SK-N-SH (cell line): Measurements from ENCODE around the gene TRRAP. TPM values are rescaled to one million over a fixed set of nuclear protein-coding genes. Genes with fewer than 3 reads are reported as not detected.

ENCODE experiments used
- CTCF ChIA-PET: fragments of 300-600, 350-600 bp; formaldehyde crosslinking; extraction: SDS; loops from one replicate; lab custom pipeline; 2021; lab: Yijun Ruan, JAX
- POLR2A ChIA-PET: fragments of 350-600 bp; sonication (Branson Sonifier 250); formaldehyde crosslinking; extraction: SDS; loops from one replicate; lab custom pipeline; 2020; ENCODE audit warnings: antibody characterized with exemption, inconsistent platforms; lab: Yijun Ruan, JAX
- DNase-seq: peaks from one replicate; pipeline ENCODE4 v3.0.0; 2012
- H2AFZ ChIP-seq: fragments of 200-600 bp; sonication (generic); 2 replicates; pipeline ENCODE4 v1.8.1; 2016; ENCODE audit warnings: antibody characterized with exemption, mild to moderate bottlenecking, low read depth
- H3F3A ChIP-seq: fragments of 200-600 bp; sonication (generic); replicated peaks from 2 replicates; pipeline ENCODE3; 2016; ENCODE audit warnings: antibody characterized with exemption, mild to moderate bottlenecking; ENCODE audit not compliant: insufficient read depth
- H3K27ac ChIP-seq, 2 experiments: fragments of 200-500 bp in 1 of 2; fragments of 200-600 bp in 1 of 2; sonication (Bioruptor generic) in 1 of 2; sonication (generic), shearing (Covaris generic) in 1 of 2; 2 replicates each; pipeline versions ENCODE4 v1.5.1 to v1.6.1; 2014 to 2016; ENCODE audit warnings: low read depth in 2 of 2, inconsistent platforms in 1 of 2, low read length in 1 of 2, mild to moderate bottlenecking in 1 of 2, mixed read lengths in 1 of 2
- H3K27me3 ChIP-seq: fragments of 200-600 bp; sonication (generic), shearing (Covaris generic); 2 replicates; pipeline ENCODE4 v1.6.1; 2016; ENCODE audit warnings: mixed run types; ENCODE audit not compliant: insufficient read depth
- H3K36me3 ChIP-seq, 2 experiments: fragments of 200-500 bp in 1 of 2; fragments of 200-600 bp in 1 of 2; sonication (Bioruptor generic) in 1 of 2; sonication (generic) in 1 of 2; replicated peaks in 1 of 2; 2 replicates each; pipeline versions ENCODE3 to v1.5.1; 2014 to 2016; ENCODE audit warnings: low read length in 1 of 2, mild to moderate bottlenecking in 1 of 2; ENCODE audit not compliant: insufficient read depth in 2 of 2, control insufficient read depth in 1 of 2
- H3K4me1 ChIP-seq, 2 experiments: fragments of 200-500 bp in 1 of 2; fragments of 200-600 bp in 1 of 2; sonication (Bioruptor generic) in 1 of 2; sonication (generic), shearing (Covaris generic) in 1 of 2; 2 replicates each; pipeline versions ENCODE4 v1.5.1 to v1.6.1; 2014 to 2016; ENCODE audit warnings: low read depth in 1 of 2, low read length in 1 of 2, mixed run types in 1 of 2; ENCODE audit not compliant: insufficient read depth in 2 of 2, control insufficient read depth in 1 of 2
- H3K4me2 ChIP-seq: fragments of 200-600 bp; sonication (generic), shearing (Covaris generic); 2 replicates; pipeline ENCODE4 v1.6.1; 2017; ENCODE audit warnings: mixed run types
- H3K4me3 ChIP-seq, 2 experiments: fragments of 200-500 bp in 1 of 2; fragments of 200-600 bp in 1 of 2; sonication (Bioruptor generic) in 1 of 2; sonication (generic), shearing (Covaris generic) in 1 of 2; 2 replicates each; pipeline versions ENCODE4 v1.5.1 to v1.8.1; 2014 to 2016; ENCODE audit warnings: low read depth in 2 of 2, inconsistent platforms in 1 of 2, low read length in 1 of 2, mild to moderate bottlenecking in 1 of 2, mixed read lengths in 1 of 2, moderate library complexity in 1 of 2
- H3K79me2 ChIP-seq: fragments of 200-600 bp; sonication (generic); 2 replicates; pipeline ENCODE4 v1.8.1; 2017; ENCODE audit warnings: mild to moderate bottlenecking; ENCODE audit not compliant: insufficient read depth
- H3K9ac ChIP-seq: fragments of 200-600 bp; sonication (generic); 2 replicates; pipeline ENCODE4 v1.6.1; 2017; ENCODE audit warnings: mixed run types
- H3K9me2 ChIP-seq: fragments of 200-600 bp; sonication (generic); 2 replicates; pipeline ENCODE4 v1.6.1; 2017; ENCODE audit warnings: mixed run types
- H3K9me3 ChIP-seq: fragments of 200-600 bp; sonication (generic); 2 replicates; pipeline ENCODE4 v1.6.1; 2017; ENCODE audit warnings: mixed run types, mild to moderate bottlenecking, moderate library complexity
- H4K20me1 ChIP-seq: fragments of 200-600 bp; sonication (generic); 2 replicates; pipeline ENCODE4 v1.6.1; 2017; ENCODE audit warnings: mild to moderate bottlenecking, mixed run types; ENCODE audit not compliant: insufficient read depth
- ELF1 ChIP-seq: IDR thresholded peaks from 2 replicates; pipeline ENCODE4 v1.4.0; 2012
- FOSL2 ChIP-seq: IDR thresholded peaks from 2 replicates; pipeline ENCODE4 v1.4.0; 2012; ENCODE audit warnings: low read depth, mild to moderate bottlenecking, moderate library complexity, borderline replicate concordance
- GABPA ChIP-seq: IDR thresholded peaks from 2 replicates; pipeline ENCODE4 v1.4.0; 2012; ENCODE audit warnings: low read depth, mild to moderate bottlenecking
- JUND ChIP-seq: IDR thresholded peaks from 2 replicates; pipeline ENCODE4 v1.4.0; 2012
- MEF2A ChIP-seq: IDR thresholded peaks from 2 replicates; pipeline ENCODE4 v1.4.0; 2012; ENCODE audit warnings: low read depth, borderline replicate concordance
- MXI1 ChIP-seq: IDR thresholded peaks from 2 replicates; pipeline ENCODE4 v1.6.1; 2012; ENCODE audit warnings: mild to moderate bottlenecking, low read depth, low read length, improper control_type of control experiment
- NRF1 ChIP-seq: IDR thresholded peaks from 2 replicates; pipeline ENCODE4 v1.6.1; 2012; ENCODE audit warnings: low read depth, mild to moderate bottlenecking, low read length
- POLR2AphosphoS5 ChIP-seq: IDR thresholded peaks from 2 replicates; pipeline ENCODE4 v1.6.1; 2012; ENCODE audit warnings: low read depth, low read length
- RAD21 ChIP-seq: IDR thresholded peaks from 2 replicates; pipeline ENCODE4 v1.6.1; 2012; ENCODE audit warnings: mild to moderate bottlenecking, low read length
- RCOR1 ChIP-seq: fragments of 150-350 bp; IDR thresholded peaks from 2 replicates; pipeline ENCODE4 v1.6.1; 2017; ENCODE audit warnings: antibody characterized with exemption, low read length
- REST ChIP-seq: IDR thresholded peaks from 2 replicates; pipeline ENCODE4 v1.6.1; 2012; ENCODE audit warnings: mild to moderate bottlenecking, low read depth, low read length, moderate library complexity
- SMC3 ChIP-seq: IDR thresholded peaks from 2 replicates; pipeline ENCODE4 v1.6.1; 2012; ENCODE audit warnings: low read depth, low read length, improper control_type of control experiment
- TAF1 ChIP-seq: IDR thresholded peaks from 2 replicates; pipeline ENCODE4 v1.6.1; 2012; ENCODE audit warnings: low read depth, mild to moderate bottlenecking, low read length, moderate library complexity, borderline replicate concordance
- USF1 ChIP-seq: IDR thresholded peaks from 2 replicates; pipeline ENCODE4 v1.4.0; 2012; ENCODE audit warnings: low read depth, borderline replicate concordance
- USF2 ChIP-seq: fragments of 150-350 bp; IDR thresholded peaks from 2 replicates; pipeline ENCODE4 v1.6.1; 2017; ENCODE audit warnings: antibody characterized with exemption, low read length, low read depth, borderline replicate concordance
- YY1 ChIP-seq: IDR thresholded peaks from 2 replicates; pipeline ENCODE4 v1.4.0; 2012; ENCODE audit warnings: low read depth, mild to moderate bottlenecking
- WGBS: methylation state at CpG from one replicate; pipeline ENCODE4 v1.1.6; 2017; ENCODE audit warnings: low lambda C conversion rate; 5-methylcytosine and 5-hydroxymethylcytosine counted together
- polyA plus RNA-seq, 3 experiments: library from polyadenylated mRNA; depleted of rRNA; stranded (reverse); fragments of >200 nt; gene quantifications; 2 replicates each; pipeline ENCODE4 v1.2.3, GENCODE V29; 2012
- TF ChIP-seq, protein P1 (sequence below): IDR thresholded peaks from 2 replicates; pipeline ENCODE4 v1.4.0; 2012; ENCODE audit warnings: low read depth, borderline replicate concordance
- TF ChIP-seq, protein P2 (sequence below): IDR thresholded peaks from 2 replicates; pipeline ENCODE4; 2012

Gene TRRAP
- polyA plus RNA-seq, 1 of the 3 experiments (the other 2 are of a cell fraction) = 24.9 TPM

DNA sequence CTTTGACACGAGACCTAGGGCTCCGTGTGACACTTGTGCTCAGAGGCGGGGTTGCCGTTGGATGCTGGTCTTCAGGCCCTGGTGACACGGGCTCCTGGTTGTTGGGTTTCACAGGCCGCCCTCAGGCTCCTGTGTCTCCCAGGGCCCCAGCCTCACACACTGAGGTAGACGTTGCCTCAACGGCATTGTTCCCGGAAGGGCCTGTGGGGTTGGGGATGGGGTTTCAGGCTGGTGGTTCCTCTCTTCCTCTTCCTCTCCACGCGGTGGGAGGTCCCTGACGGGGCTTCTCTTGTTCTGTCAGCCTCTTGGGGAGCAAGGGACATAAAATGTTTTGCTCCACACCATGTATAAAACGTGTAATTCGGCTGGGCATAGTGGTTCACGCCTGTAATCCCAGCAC, 125.1 kb downstream of the TRRAP start:
- H3F3A ChIP-seq = no peaks in the 10 kb centered on the region
- H3K27me3 ChIP-seq = no peaks in the 10 kb centered on the region
- no peaks in the 10 kb centered on the region; a peak in 1 of 4 replicates for H3K4me1 ChIP-seq
- H3K4me2 ChIP-seq = no peak overlapping the region
- no peaks in the 10 kb centered on the region for H3K79me2 ChIP-seq
- no peak overlapping the region for H2AFZ ChIP-seq
- H3K9me3 ChIP-seq = no peaks in the 10 kb centered on the region
- H3K9ac ChIP-seq = no peak overlapping the region
- TF ChIP-seq ELF1 (no peak), YY1 (no peak), USF1 (no peak), POLR2AphosphoS5 (no peak)
- TF ChIP-seq, all 33 proteins: peak for 0
- Histone ChIP-seq H3K4me3 (no peak overlapping the region), H3K9me2 (no peaks in the 10 kb centered on the region), H4K20me1 (no peaks in the 10 kb centered on the region), H3K36me3 (peaks cover 54 to 85% of the 10 kb centered on the region in 2 experiments), H3K27ac (no peak overlapping the region)
- POLR2A ChIA-PET = no interaction called here
- CTCF ChIA-PET = interaction anchor here (0.7 kb wide), 1 partner anchor 15 kb away, joined by 3 read pairs; no protein-coding TSS in a partner anchor
- WGBS = 97% methylated on average over 14 of the region's 15 CpGs
- no peak for DNase-seq

DNA sequence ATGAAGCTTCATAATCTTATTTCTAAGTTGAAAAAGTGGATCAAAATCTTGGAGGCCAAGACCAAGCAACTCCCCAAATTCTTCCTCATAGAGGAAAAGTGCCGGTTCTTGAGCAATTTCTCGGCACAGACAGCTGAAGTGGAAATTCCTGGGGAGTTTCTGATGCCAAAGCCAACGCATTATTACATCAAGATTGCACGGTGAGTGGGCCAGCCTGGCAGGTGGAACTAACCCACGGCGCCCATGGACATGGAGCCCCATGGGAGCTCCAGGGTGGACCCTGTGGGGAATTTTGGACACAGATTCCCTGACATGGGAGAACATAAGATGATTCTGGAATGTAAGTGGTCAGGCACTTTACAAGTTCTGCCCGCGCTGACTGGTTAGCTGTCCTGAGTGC, 125.9 kb downstream of the TRRAP start:
- CTCF ChIA-PET = no interaction called here
- Histone ChIP-seq H3K4me2 (no peak overlapping the region), H3K36me3 (peaks cover 55 to 85% of the 10 kb centered on the region in 2 experiments), H3F3A (no peaks in the 10 kb centered on the region), H3K27ac (no peak overlapping the region), H4K20me1 (no peaks in the 10 kb centered on the region), H3K9ac (no peak overlapping the region), H3K4me3 (no peak overlapping the region), H3K79me2 (no peaks in the 10 kb centered on the region), H3K9me3 (no peaks in the 10 kb centered on the region), H3K9me2 (no peaks in the 10 kb centered on the region), H3K4me1 (no peaks in the 10 kb centered on the region), H2AFZ (no peak overlapping the region), H3K27me3 (no peaks in the 10 kb centered on the region)
- no peak for DNase-seq
- WGBS = 92% methylated on average over 8 of the region's 8 CpGs
- POLR2A ChIA-PET = interaction anchor here (0.6 kb wide), 1 partner anchor 161 kb away, joined by 4 read pairs; no protein-coding TSS in a partner anchor
- TF ChIP-seq RCOR1 (no peak), MEF2A (no peak), REST (no peak), YY1 (no peak), TAF1 (no peak), RAD21 (no peak), USF2 (no peak), JUND (no peak), GABPA (no peak), MXI1 (no peak), NRF1 (no peak), FOSL2 (no peak), SMC3 (no peak)
- TF ChIP-seq, protein P1, sequence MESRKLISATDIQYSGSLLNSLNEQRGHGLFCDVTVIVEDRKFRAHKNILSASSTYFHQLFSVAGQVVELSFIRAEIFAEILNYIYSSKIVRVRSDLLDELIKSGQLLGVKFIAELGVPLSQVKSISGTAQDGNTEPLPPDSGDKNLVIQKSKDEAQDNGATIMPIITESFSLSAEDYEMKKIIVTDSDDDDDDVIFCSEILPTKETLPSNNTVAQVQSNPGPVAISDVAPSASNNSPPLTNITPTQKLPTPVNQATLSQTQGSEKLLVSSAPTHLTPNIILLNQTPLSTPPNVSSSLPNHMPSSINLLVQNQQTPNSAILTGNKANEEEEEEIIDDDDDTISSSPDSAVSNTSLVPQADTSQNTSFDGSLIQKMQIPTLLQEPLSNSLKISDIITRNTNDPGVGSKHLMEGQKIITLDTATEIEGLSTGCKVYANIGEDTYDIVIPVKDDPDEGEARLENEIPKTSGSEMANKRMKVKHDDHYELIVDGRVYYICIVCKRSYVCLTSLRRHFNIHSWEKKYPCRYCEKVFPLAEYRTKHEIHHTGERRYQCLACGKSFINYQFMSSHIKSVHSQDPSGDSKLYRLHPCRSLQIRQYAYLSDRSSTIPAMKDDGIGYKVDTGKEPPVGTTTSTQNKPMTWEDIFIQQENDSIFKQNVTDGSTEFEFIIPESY = no peak
- TF ChIP-seq, protein P2, sequence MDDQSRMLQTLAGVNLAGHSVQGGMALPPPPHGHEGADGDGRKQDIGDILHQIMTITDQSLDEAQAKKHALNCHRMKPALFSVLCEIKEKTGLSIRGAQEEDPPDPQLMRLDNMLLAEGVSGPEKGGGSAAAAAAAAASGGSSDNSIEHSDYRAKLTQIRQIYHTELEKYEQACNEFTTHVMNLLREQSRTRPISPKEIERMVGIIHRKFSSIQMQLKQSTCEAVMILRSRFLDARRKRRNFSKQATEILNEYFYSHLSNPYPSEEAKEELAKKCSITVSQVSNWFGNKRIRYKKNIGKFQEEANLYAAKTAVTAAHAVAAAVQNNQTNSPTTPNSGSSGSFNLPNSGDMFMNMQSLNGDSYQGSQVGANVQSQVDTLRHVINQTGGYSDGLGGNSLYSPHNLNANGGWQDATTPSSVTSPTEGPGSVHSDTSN = no peak
